CD4-positive, alpha-beta memory T cell (primary cell): Measurements from ENCODE around the gene FA2H. TPM values are rescaled to one million over a fixed set of nuclear protein-coding genes. Genes with fewer than 3 reads are reported as not detected.

Source experiments
- CTCF ChIA-PET: fragments of 350-600 bp; sonication (Branson Sonifier 250); formaldehyde crosslinking; loops from one replicate; lab custom pipeline; 2021; ENCODE audit warnings: inconsistent platforms; ENCODE audit not compliant: partially characterized antibody; lab: Charles Lee
- POLR2A ChIA-PET: fragments of 350-600 bp; sonication (Branson Sonifier 250); formaldehyde crosslinking; loops from one replicate; lab custom pipeline; 2021; ENCODE audit not compliant: partially characterized antibody; lab: Charles Lee
- DNase-seq, 5 donors: peaks; one replicate each; pipeline versions ENCODE4 v3.0.0 to v3.0.0-alpha.2; 2020 to 2022; ENCODE audit warnings: mixed read lengths in 1 of 5
- H3K27ac ChIP-seq: one replicate; pipeline ENCODE4 v1.7.0; 2013; ENCODE audit warnings: low read depth, low read length
- H3K27me3 ChIP-seq: 2 replicates; pipeline ENCODE4 v1.7.0; 2013; ENCODE audit warnings: mild to moderate bottlenecking, low read length, moderate library complexity; ENCODE audit not compliant: insufficient read depth
- H3K36me3 ChIP-seq: 2 replicates; pipeline ENCODE4 v1.7.0; 2013; ENCODE audit warnings: mild to moderate bottlenecking, low read length, moderate library complexity; ENCODE audit not compliant: insufficient read depth
- H3K4me1 ChIP-seq: 2 replicates; pipeline ENCODE4 v1.7.0; 2013; ENCODE audit warnings: mild to moderate bottlenecking, low read length, moderate library complexity; ENCODE audit not compliant: insufficient read depth
- H3K4me3 ChIP-seq, 2 donors: one replicate each; pipeline ENCODE4 v1.7.0; 2013; ENCODE audit warnings: low read length in 2 of 2, mild to moderate bottlenecking in 1 of 2
- H3K9me3 ChIP-seq, 2 donors: one replicate each; pipeline ENCODE4 v1.7.0; 2013; ENCODE audit warnings: low read length in 2 of 2, control low read depth in 1 of 2; ENCODE audit not compliant: control insufficient read depth in 1 of 2
- H3K27ac Mint-ChIP-seq, 7 donors: one replicate each; pipeline ENCODE4 v1.8.0; 2020 to 2021; ENCODE audit warnings: mixed read lengths in 7 of 7, mild to moderate bottlenecking in 6 of 7, inconsistent platforms in 3 of 7, moderate library complexity in 3 of 7
- H3K27me3 Mint-ChIP-seq, 2 donors: one replicate each; pipeline ENCODE4 v1.8.0; 2020 to 2021; ENCODE audit warnings: mixed read lengths in 2 of 2
- H3K36me3 Mint-ChIP-seq, 2 donors: one replicate each; pipeline ENCODE4 v1.8.0; 2020 to 2021; ENCODE audit warnings: mixed read lengths in 2 of 2, inconsistent platforms in 1 of 2, mild to moderate bottlenecking in 1 of 2
- H3K4me1 Mint-ChIP-seq, 4 donors: one replicate each; pipeline ENCODE4 v1.8.0; 2020 to 2021; ENCODE audit warnings: mixed read lengths in 4 of 4, mild to moderate bottlenecking in 1 of 4
- H3K4me3 Mint-ChIP-seq, 8 donors: one replicate each; pipeline ENCODE4 v1.8.0; 2020 to 2021; ENCODE audit warnings: mixed read lengths in 8 of 8, mild to moderate bottlenecking in 7 of 8, moderate library complexity in 6 of 8, inconsistent platforms in 3 of 8
- H3K9me3 Mint-ChIP-seq, 8 donors: one replicate each; pipeline ENCODE4 v1.8.0; 2020 to 2021; ENCODE audit warnings: mixed read lengths in 8 of 8, mild to moderate bottlenecking in 5 of 8, inconsistent platforms in 3 of 8, moderate library complexity in 1 of 8
- intact Hi-C: fragments of 100-400 bp; cut with micrococcal nuclease; formaldehyde crosslinking; loops from one replicate; pipeline ENCODE4 v1.15.1; 2023
- polyA plus RNA-seq, 2 donors: library from polyadenylated mRNA; unstranded; fragments of 300-500 nt; fragmentation: Illumina TruSeq; gene quantifications; one replicate each; pipeline ENCODE4 v1.2.3, GENCODE V29; 2021
- total RNA-seq, 2 experiments: library from RNA; stranded (reverse); gene quantifications; one replicate each; pipeline ENCODE4 v1.2.3, GENCODE V29; 2021

Gene FA2H
- total and polyA plus RNA-seq, 4 experiments from 2014 or later: 0.17 to 0.21 TPM; not detected in 2

- H3K27me3 ChIP-seq: peaks cover 4% of the 10 kb centered on the region
- peaks cover 0 to 2% of the 10 kb centered on the region in 2 donors for H3K27me3 Mint-ChIP-seq
- peaks cover 7 to 16% (median 10%) of the 10 kb centered on the region in 4 donors for H3K4me1 Mint-ChIP-seq
- H3K9me3 Mint-ChIP-seq: peaks cover 0 to 5% (median 3%) of the 10 kb centered on the region in 8 donors
- no peaks in the 10 kb centered on the region for H3K9me3 ChIP-seq
- intact Hi-C loops: no loop called here
- no peak overlapping the region for H3K27ac Mint-ChIP-seq
- CTCF ChIA-PET: no interaction called here
- no peaks in the 10 kb centered on the region for H3K36me3 ChIP-seq
- peaks cover 6% of the 10 kb centered on the region for H3K4me1 ChIP-seq
- no peak for DNase-seq
- H3K4me3 ChIP-seq: no peak overlapping the region
- POLR2A ChIA-PET: no interaction called here
- H3K27ac ChIP-seq: no peak overlapping the region
- H3K4me3 Mint-ChIP-seq: no peak overlapping the region
- peaks cover 0 to under 1% of the 10 kb centered on the region in 2 donors for H3K36me3 Mint-ChIP-seq
Observed at GRCh38 chr16:74731853-74732477, 42.7 kb downstream of the FA2H start.

- Mint-ChIP-seq H3K4me1 (peaks cover 7 to 16% (median 10%) of the 10 kb centered on the region in 4 donors), H3K36me3 (peaks cover 2 to 6% of the 10 kb centered on the region in 2 donors), H3K27me3 (peaks cover 0 to 2% of the 10 kb centered on the region in 2 donors), H3K9me3 (peaks cover 0 to 12% (median 8%) of the 10 kb centered on the region in 8 donors), H3K27ac (peak overlapping the region in 3 of 7 donors; percentile 14 to 74 (median 19)), H3K4me3 (peak overlapping the region in 1 of 8 donors; percentile 13)
- no peak for DNase-seq
- Histone ChIP-seq H3K27me3 (peaks cover 4% of the 10 kb centered on the region), H3K9me3 (no peaks in the 10 kb centered on the region), H3K36me3 (no peaks in the 10 kb centered on the region), H3K4me1 (peaks cover 6% of the 10 kb centered on the region), H3K4me3 (no peak overlapping the region), H3K27ac (no peak overlapping the region)
- POLR2A ChIA-PET: no interaction called here
- CTCF ChIA-PET: no interaction called here
- intact Hi-C loops: no loop called here
Observed at GRCh38 chr16:74729783-74730683, 44.6 kb downstream of the FA2H start.

GRCh38 chr16:74727903-74728302, 46.7 kb downstream of the FA2H start:
- Histone ChIP-seq H3K4me3 (no peak overlapping the region), H3K36me3 (no peaks in the 10 kb centered on the region), H3K9me3 (no peaks in the 10 kb centered on the region), H3K4me1 (peaks cover 6% of the 10 kb centered on the region), H3K27me3 (no peaks in the 10 kb centered on the region), H3K27ac (no peak overlapping the region)
- ChIA-PET CTCF (interaction anchor here (0.9 kb wide), 2 partner anchors 29 to 134 kb away, joined by 3 read pairs; no protein-coding TSS in a partner anchor), POLR2A (no interaction called here)
- Mint-ChIP-seq H3K27ac (no peak overlapping the region), H3K4me1 (peaks cover 7 to 16% (median 10%) of the 10 kb centered on the region in 4 donors), H3K27me3 (peaks cover 0 to 6% of the 10 kb centered on the region in 2 donors), H3K9me3 (peaks cover 0 to 12% (median 8%) of the 10 kb centered on the region in 8 donors), H3K4me3 (no peak overlapping the region), H3K36me3 (peaks cover 2 to 6% of the 10 kb centered on the region in 2 donors)
- intact Hi-C loops: no loop called here
- DNase-seq: no peak

GRCh38 chr16:74726716-74727115, 47.9 kb downstream of the FA2H start:
- Histone ChIP-seq H3K27ac (no peak overlapping the region), H3K4me3 (no peak overlapping the region), H3K27me3 (no peaks in the 10 kb centered on the region), H3K4me1 (peaks cover 6% of the 10 kb centered on the region), H3K36me3 (no peaks in the 10 kb centered on the region), H3K9me3 (no peaks in the 10 kb centered on the region)
- Mint-ChIP-seq H3K27ac (peak overlapping the region in 1 of 7 donors; percentile 36), H3K4me3 (no peak overlapping the region), H3K4me1 (peaks cover 7 to 16% (median 10%) of the 10 kb centered on the region in 4 donors), H3K9me3 (peaks cover 0 to 12% (median 8%) of the 10 kb centered on the region in 8 donors), H3K27me3 (peaks cover 0 to 4% of the 10 kb centered on the region in 2 donors), H3K36me3 (peaks cover 2 to 6% of the 10 kb centered on the region in 2 donors)
- ChIA-PET CTCF (interaction anchor here (0.8 to 1.3 kb wide), 3 partner anchors 9 to 28 kb away, joined by 3 to 4 read pairs (median 3); no protein-coding TSS in a partner anchor), POLR2A (no interaction called here)
- intact Hi-C loops: no loop called here
- no peak for DNase-seq

GRCh38 chr16:74725651-74726455, 48.8 kb downstream of the FA2H start:
- Mint-ChIP-seq H3K36me3 (peaks cover 2 to 6% of the 10 kb centered on the region in 2 donors), H3K27ac (peak overlapping the region in 1 of 7 donors; percentile 19), H3K27me3 (peaks cover 0 to 4% of the 10 kb centered on the region in 2 donors), H3K9me3 (peaks cover 0 to 12% (median 8%) of the 10 kb centered on the region in 8 donors), H3K4me1 (peaks cover 4 to 14% (median 9%) of the 10 kb centered on the region in 4 donors), H3K4me3 (no peak overlapping the region)
- no peaks in the 10 kb centered on the region for H3K27me3 ChIP-seq
- H3K36me3 ChIP-seq: no peaks in the 10 kb centered on the region
- POLR2A ChIA-PET: no interaction called here
- CTCF ChIA-PET: interaction anchor here (0.8 to 1.3 kb wide), 2 partner anchors 8 to 16 kb away, joined by 3 to 4 read pairs; no protein-coding TSS in a partner anchor
- no peak overlapping the region for H3K4me3 ChIP-seq
- H3K9me3 ChIP-seq: no peaks in the 10 kb centered on the region
- peaks cover 6% of the 10 kb centered on the region for H3K4me1 ChIP-seq
- DNase-seq: no peak
- intact Hi-C loops: no loop called here
- no peak overlapping the region for H3K27ac ChIP-seq

GRCh38 chr16:74724820-74725549, 49.6 kb downstream of the FA2H start:
- DNase-seq: no peak
- POLR2A ChIA-PET: no interaction called here
- no peaks in the 10 kb centered on the region for H3K27me3 ChIP-seq

More at GRCh38 chr16:74724820-74725549, 49.6 kb downstream of the FA2H start:
- intact Hi-C loops: no loop called here
- Mint-ChIP-seq H3K9me3 (peaks cover 0 to 12% (median 8%) of the 10 kb centered on the region in 8 donors), H3K27me3 (peaks cover 0 to 4% of the 10 kb centered on the region in 2 donors), H3K36me3 (peaks cover 2 to 6% of the 10 kb centered on the region in 2 donors), H3K27ac (no peak overlapping the region), H3K4me3 (no peak overlapping the region), H3K4me1 (peaks cover 0 to 6% (median 3%) of the 10 kb centered on the region in 4 donors)
- CTCF ChIA-PET: interaction anchor here (1.1 to 1.6 kb wide), 2 partner anchors 90 to 138 kb away, joined by 4 to 6 read pairs; no protein-coding TSS in a partner anchor
- H3K27ac ChIP-seq: no peak overlapping the region
- H3K4me3 ChIP-seq: no peak overlapping the region
- H3K9me3 ChIP-seq: no peaks in the 10 kb centered on the region
- no peaks in the 10 kb centered on the region for H3K36me3 ChIP-seq
- peaks cover 2% of the 10 kb centered on the region for H3K4me1 ChIP-seq
